Islet of Langerhans (tissue), 1 donor: ENCODE data around the gene REXO5.
A peak's percentile ranks its signal among the peaks of the same experiment; 100 is the strongest.
"Not testable (repeated sequence)": the region's sequence is repeated elsewhere in the genome, so short reads cannot be mapped to it uniquely, and the experiment has no call there.

Experiments used
- FAIRE-seq: peaks from one replicate; lab custom pipeline; 2011; peaks lifted over from hg19 to GRCh38; lab: Jason Lieb, UNC

REXO5 gene

DNA sequence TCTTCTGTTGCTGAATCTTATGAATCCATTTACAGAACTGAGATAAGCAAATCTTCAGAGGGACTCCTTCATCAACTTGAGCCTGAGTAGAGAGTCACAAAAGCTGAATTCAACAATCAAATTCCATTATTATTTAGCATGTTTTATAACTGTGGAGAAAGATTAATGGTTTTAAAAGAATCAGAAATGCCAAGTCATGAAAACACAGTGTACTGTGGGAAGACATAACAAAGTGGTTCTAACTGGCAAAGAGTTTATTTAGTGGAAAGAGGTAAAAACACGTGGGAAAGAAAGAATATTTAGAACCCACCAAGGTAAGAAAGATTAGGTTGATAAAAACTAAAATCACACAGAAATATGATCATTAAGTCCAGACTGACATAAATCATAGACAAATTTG, 5.0 kb upstream of the REXO5 start:
- FAIRE-seq, result no peak

DNA sequence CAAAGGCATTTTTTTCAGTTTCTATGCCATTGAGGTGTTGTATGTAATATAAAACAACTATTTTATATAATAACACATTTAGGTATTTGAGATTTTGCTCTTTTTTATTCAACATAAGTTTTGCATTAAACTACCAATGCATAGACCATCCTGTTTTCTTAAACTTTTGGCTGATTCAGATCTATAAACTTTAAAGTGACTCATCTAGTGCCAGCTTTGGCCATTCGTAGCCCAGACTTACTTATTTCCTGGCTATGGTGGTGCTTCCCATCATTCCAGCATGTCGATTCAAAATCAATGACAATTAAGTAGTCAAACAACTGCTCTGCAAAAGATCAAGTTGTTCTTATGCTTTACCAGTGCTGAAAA, 3.2 kb upstream of the REXO5 start:
- FAIRE-seq, result no peak

DNA sequence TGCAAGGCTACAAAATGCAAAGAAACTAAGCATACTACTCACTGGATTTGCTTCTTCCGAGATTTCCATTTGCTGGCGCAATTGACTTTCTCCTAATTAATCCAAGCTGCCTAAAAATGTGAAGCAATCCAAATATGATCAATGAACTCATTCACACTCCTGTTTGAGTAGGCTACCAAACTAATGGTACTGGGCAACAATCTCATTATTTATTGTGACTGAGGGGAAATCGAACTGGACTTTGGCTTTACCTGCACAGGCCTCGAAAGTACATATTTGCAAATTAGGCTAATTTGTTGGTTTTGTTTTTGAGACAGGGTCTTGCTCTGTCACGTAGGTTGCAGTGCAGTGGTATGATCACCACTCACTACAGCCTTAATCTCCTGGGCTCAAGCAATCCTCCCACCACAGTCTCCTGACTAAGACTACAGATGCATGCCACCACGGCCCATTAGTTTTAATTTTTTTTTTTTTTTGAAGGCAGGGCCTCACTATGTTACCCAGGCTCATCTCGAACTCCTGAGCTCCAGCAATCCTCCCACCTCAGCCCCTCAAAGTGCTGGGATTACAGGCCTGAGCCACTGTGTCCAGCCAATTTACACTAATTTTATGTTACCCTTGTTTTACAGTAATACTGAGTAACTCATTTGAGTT, 2.6 kb upstream of the REXO5 start:
- FAIRE-seq, result no peak

DNA sequence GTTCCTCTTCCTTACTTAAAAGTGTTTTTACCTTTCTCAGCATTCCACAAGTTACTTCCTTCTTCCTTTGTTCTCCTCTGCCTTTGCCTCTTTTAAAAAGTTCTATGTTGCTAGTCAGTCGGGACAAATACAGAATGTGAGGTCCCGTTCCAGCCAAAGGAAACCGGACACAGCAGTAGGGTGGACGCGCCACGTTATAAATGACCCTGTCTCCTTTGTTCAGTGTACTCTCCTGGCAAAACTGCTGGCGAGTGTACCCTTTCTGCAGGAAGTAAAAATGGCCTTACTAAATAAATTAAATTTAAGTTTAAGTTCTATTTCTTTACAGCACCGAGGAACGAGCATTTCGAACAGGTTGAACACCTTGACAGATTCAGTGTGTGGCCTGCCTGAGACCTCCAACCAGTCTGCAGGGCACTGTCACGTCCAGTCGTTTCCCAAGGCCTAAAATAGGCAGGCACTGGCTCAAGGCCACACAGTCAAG, 601 bp upstream of the REXO5 start:
- not testable (repeated sequence) for FAIRE-seq

DNA sequence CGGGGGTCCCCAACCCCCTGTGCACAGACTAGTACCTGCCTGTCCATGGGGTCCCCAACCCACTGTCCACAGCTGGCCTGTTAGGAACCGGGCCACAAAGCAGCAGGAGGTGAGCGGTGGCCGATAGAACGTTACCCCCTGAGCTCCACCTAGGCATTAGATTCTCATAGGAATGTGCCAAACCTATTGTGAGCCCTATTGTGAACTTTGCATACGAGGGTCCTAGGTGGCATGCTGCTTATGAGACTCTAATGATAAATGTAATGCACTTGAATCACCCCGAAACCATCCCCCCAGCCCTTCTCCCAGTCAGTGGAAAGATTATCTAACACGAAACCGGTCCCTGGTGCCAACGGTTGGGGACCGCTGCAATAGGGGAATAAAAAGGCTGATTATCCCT, 1.5 kb downstream of the REXO5 start:
- FAIRE-seq, result no peak

DNA sequence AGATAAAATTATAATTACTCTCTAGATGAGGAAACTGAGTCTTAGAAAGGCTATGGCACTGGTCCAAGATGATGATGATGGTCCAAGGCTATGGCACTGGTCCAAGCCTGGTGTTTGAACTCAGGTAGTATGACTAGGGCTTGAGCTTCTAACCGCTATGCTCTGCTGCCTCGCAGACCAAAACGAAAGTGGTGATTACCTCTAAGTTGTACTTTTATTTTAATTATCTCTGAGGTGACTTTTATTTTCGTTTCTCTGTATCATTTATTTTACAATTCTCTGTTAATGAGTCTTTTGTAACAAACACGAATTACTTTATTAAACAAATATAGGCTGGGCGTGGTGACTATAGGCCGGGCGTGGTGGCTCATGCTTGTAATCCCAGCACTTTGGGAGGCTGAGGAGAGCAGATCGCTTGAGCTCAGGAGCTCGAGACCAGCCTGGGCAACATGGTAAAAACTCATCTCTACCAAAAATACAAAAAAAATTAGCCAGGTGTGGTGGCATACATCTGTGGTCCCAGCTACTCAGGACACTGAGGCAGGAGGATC, 5.6 kb downstream of the REXO5 start:
- FAIRE-seq, result no peak

DNA sequence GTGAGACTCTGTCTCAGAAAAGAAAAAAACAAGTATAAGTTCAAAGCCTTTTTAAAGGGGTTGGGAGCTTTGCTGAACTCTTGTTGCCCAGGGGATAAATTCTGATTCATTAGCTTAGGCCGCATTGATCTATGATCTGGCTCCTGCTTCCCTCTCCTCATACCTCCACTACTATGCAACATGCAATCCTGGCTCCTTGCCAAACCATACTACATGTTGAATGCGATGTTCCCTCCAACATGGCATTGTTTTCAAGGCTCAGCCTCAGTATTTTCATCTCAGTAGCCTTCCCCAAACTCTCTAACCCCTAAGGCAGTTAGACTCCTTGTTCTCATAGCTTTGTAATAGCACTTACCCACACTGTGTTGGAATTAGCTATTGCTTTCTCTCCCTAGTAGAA, 6.2 kb downstream of the REXO5 start:
- no peak for FAIRE-seq

DNA sequence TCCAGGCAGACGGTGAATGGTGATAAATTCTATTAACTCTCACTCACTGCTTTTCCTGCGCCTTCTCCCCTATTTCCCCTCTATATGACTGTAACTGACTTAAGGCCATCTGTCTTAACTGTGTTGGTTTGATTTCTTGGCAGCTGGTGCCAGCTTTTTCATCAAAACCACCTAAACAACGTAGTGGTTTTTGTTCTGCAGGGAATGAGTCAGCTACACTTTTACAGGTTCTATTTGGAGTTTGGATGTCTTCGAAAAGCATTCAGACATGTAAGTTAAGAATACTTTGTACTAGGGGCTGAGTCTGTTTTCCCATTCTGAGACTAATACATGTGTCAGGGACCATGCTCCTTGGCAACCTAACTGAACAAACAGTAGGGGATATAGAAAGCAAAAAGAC, 8.5 kb downstream of the REXO5 start:
- FAIRE-seq, result no peak

DNA sequence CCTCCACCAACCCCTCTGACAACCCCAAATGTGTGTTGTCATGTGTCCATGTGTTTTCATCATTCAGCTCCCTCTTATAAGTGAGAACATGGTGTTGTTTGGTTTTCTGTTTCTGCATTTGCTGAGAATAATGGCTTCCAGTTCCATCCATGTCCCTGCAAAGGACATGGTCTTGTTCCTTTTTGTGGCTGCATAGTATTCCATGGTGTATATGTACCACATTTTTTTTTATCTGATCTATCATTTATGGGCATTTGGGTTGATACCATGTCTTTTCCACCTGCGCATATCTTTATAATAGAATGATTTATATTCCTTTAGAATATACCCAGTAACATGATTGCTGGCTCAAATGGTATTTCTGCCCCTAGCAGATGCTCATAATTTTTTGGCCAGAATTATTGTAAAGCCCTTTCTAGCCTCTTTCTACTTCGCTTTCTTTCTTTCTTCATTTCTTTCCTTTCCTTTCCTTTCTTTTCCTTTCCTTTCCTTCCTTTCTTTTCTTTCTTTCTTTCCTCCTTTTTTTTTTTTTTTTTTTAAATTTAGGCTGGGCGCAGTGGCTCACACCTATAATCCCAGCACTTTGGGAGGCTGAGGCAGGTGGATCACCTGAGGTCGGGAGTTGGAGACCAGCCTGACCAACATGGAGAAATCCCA, 12.7 kb downstream of the REXO5 start:
- no peak for FAIRE-seq

DNA sequence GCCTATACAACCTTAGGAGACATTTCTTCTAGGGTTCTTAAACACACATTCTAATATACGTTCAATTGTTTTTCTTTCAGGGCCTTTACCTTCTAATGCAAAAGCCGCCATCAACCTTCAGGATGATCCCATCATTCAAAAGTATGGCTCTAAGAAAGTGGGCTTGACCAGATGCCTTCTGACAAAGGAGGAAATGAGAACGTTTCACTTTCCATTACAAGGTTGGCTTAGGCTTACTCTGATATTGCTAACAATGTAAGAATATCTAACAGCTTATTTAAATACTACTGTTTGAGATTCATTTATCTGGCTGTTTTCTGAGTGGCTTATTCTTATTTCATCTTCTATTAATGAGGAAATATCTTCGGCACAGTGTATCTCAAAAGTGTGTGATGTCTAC, 15.4 kb downstream of the REXO5 start:
- FAIRE-seq, result no peak

DNA sequence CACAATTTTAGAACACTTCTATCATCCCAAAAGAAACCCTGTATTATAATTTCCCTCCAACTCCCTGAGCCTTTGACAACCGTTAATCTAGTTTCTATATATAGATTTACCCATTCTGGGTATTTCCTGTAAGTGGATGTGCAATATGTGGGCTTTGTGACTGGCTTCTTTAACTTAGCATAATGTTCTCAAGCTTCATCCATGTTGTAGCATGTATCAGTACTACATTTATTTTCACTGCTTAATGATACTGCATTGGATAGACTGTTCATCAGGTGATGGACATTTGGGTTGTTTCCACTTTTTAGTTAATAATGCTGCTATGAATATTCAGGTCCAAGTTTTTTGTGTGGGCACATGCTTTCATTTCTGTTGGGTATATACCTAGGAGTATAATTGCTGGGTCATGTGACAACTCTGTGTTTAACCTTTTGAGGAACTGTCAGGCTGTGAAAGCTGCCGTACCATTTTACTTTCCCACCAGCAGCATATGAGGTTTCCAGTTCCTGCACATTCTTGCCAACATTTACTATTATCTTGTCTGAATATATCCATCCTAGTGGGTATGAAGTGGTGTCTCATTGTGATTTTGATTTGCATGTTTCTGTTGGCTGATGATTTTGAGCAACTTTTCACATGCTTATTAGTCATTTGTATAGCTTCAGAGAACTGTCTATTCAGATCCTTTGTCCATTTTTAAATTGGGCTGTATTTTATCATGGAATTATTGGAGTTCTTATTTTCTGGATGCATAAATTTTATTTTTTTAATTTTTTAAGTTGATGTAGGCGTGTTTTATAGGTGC, 16.4 kb downstream of the REXO5 start:
- no peak for FAIRE-seq

DNA sequence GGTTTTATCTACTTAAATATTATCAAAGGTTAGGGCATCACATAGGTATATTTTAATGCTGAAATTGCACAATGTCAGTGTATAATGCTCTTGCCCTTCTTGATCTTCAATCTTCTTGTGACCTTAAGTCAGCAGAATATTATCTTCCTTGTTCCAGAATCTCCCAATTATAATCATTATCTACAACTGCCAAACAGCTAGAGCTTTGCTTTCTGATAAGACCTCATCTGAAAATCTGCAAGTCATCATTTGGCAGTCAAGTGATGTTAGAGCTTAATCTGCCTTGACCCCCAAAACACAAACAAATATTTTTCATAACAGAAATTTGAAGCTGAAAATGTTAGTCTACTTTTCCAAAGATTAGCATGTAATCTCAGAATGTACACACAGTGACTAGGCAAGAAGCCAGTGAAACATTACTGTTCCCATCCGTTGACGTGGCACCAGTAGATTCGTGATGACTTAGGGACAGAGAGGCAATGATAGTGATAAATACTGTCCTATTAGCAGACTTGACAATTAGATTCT, 19.8 kb downstream of the REXO5 start:
- FAIRE-seq, result peak; percentile 30

DNA sequence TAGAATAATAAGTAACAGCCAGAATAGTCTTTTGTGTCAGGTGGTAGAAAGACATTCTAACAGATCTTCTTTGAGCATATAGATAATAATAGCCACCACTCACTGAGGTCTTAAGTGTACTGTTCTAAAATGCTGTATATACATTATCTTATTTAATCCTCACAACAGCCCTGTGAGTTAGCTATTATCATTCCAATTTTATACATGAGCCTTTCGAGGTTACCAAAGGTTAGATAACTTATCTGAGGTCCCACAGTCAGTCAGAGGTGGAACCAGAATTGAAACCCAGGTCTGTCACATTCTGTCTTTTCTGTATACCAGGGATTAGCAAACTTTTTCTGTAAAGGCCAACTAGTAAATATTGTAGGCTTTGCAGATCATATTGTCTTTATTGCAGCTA, 23.2 kb downstream of the REXO5 start:
- FAIRE-seq, result no peak

DNA sequence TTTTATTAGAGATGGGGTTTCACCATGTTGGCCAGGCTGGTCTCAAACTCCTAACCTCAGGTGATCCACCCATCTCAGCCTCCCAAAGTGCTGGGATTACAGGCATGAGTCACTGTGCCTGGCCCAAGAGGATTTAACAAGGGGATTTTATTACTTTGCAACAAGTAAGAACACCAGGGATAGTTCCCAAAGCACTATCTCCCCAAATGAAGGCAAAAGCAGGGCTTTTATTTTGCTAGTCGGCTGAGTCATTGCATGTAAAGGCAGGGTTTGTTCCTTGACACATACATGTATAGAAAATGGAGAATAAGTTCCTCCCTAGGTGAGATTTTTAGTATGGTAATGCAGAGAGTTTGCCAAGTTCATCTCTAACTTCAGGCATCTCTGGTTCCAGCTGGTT, 24.0 kb downstream of the REXO5 start:
- no peak for FAIRE-seq

DNA sequence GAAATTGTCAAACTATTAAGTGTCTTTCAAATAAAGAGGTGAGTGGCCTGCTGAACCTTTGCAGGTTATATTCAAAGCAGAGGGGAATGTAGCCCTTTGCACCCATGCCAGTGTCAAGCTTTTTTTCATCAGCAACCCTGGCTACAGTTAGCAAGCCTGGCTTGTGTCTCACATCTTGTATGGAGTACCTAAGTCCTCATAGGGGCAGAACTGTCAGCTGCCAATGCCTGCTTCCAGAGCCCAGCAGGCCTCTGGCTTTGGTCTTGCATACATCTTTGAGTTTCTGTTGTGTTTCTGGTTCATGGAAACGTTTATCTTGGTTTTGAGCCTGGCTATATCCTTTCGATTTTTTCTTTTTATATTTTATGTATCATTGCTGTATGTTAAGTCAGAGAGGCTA, 26.8 kb downstream of the REXO5 start:
- FAIRE-seq, result no peak

DNA sequence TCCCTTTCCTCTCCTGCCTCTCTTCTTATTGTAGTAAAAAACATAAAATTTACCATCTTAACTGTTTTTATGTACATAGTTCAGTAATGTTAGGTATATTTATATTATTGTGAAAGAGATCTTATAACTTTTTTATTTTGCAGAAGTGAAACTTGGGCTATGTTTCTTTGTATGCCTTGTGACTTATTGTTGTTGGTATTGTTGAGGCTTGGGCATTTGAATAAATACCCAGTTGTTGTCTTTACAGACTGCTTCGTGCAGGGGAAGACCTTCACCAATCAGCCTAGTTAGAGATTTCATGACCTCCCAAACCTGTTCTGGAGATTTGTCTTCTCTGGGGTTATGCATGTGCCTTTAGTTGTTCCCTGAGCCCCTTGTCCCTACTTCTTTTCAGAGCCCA, 31.9 kb downstream of the REXO5 start:
- no peak for FAIRE-seq

DNA sequence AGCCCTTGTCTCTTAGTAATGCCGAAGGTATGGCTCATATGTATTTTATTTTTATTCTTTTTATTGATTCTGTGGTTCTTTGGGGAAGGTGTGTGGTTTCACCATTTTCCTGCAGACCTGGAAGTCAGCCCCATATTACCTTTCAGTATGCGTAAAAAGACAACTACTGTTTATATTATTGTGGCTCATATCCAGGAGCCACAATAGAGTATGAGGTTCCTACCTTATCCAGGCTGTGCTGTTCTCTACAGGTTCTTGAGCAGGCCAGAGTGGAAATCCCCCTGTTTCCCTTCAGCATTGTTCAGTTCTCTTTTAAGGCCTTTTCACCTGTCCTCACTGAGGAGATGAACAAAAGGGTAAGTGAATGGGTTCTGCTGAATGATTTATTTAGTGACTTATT, 33.2 kb downstream of the REXO5 start:
- no peak for FAIRE-seq

DNA sequence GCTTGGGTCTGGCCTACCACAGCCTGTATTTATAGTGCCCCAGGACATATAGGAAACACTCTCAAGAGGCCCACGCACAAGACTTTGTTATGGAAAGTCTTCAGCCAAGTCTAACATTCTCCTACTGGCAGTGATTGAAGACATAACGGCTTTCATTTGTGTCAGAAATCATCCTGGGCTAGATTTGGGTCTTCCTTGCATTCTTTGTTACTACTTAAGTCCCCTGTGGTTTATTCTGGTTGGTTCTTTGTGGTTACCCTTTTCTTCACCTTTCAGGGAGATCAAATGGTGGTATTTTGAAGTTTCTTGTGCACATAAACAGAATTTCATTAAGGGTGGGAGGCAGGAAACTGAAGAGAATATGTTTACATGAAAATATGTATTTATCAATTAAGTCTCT, 37.7 kb downstream of the REXO5 start:
- no peak for FAIRE-seq

DNA sequence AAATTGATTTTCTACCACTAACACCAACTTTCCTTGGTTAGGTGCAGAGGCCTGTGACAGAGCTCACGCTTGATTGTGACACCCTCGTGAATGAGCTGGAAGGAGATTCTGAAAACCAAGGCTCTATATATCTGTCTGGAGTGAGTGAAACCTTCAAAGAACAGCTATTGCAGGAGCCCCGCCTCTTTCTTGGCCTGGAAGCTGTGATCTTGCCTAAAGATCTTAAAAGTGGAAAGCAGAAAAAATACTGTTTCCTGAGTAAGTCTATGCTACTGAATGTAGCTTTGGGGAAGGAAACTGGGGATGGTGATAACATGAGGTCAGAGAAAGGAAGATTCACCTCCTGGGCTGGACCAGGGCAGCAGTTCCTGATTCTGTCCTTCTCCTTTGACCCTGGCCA, 38.3 kb downstream of the REXO5 start:
- FAIRE-seq, result no peak

DNA sequence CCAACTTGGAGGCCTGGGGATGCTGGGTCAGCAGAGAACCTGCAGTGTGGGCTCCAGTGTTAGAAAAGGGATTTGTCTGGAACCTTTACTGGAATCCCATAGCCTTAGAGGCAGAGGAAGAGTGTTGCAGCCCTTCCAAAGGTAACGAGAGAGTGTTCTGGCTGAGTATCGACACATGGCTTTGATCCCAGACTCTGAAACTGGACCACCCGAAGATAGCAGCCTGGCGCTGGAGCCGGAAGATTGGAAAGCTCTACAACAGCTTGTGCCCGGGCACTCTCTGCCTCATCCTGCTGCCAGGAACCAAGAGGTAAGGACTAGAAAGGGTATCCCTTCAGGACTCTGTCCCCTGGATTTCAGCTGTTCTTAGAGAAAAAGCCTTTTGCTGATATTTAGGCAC, 39.7 kb downstream of the REXO5 start:
- no peak for FAIRE-seq

DNA sequence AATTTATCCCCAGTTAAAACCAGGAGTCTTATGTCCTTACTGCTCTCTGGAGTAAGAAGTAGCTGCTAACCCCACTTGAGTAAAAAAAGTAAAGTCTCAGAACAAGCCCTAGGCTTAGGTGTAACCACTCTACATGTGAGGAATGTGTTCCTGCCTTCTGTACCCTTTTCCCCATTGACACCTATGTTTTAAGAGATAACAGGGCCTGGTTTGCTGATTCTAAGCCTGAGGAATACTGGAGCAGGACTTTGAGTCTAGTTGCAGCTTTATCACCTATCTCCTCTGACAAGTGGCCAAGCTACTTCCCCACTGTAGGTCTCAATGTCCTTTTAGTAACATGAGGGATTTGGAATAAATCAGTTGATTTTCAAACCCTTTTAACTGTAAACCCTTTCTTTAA, 40.2 kb downstream of the REXO5 start:
- FAIRE-seq, result no peak

DNA sequence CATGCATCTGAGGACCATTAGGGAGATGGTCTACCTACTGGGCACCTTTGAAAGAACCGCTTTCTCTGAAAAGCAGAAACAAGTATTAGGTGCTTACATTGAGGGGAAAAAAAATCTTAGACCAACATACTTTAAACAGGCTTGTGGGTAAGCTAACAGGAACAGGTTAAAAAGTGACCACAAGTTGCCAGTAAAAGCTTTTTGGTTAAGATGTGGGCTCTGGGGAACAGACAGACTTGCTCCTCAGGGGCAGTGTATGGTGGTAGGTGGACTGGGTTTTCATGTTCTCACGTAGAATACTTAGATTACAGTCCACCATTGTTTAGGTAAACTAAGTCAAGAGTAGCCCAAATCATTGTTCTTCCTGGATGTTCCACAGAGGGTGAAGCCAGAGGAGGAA, 41.2 kb downstream of the REXO5 start:
- no peak for FAIRE-seq
